ENCODE measurements around the gene UXS1. TPM values are rescaled to one million over a fixed set of nuclear protein-coding genes. Genes with fewer than 3 reads are reported as not detected.

Gene UXS1
- polyA plus RNA-seq, 1 of the 3 experiments (the other 2 are of a cell fraction): 55.9 TPM

GRCh38 chr2:106167067-106167466 lies 27.0 kb downstream of the UXS1 start:
- ChIA-PET CTCF (interaction anchor here (1.2 to 1.4 kb wide), 2 partner anchors 15 to 28 kb away, joined by 4 to 5 read pairs; no protein-coding TSS in a partner anchor), POLR2A (no interaction called here)
- Histone ChIP-seq H3K27me3 (ENCODE audit: insufficient read depth) (no peaks in the 10 kb centered on the region), H3K36me3 (replicated peaks in 1 of 2; ENCODE audit: control insufficient read depth in 1 of 2, insufficient read depth in 2 of 2, low read length in 1 of 2) (no peaks in the 10 kb centered on the region), H2AFZ (ENCODE audit: low read depth) (no peak overlapping the region), H3K9me3 (no peaks in the 10 kb centered on the region), H3K9ac (no peak overlapping the region), H3F3A (replicated peaks; ENCODE audit: insufficient read depth) (no peaks in the 10 kb centered on the region), H4K20me1 (ENCODE audit: insufficient read depth) (no peaks in the 10 kb centered on the region), H3K79me2 (ENCODE audit: insufficient read depth) (peaks cover 11% of the 10 kb centered on the region; the same call in 1 of the 2 replicates), H3K9me2 (no peaks in the 10 kb centered on the region), H3K27ac (ENCODE audit: low read depth in 2 of 2, low read length in 1 of 2) (no peak overlapping the region), H3K4me3 (ENCODE audit: low read depth in 2 of 2, low read length in 1 of 2) (no peak overlapping the region), H3K4me2 (no peak overlapping the region), H3K4me1 (ENCODE audit: control insufficient read depth in 1 of 2, insufficient read depth in 2 of 2, low read depth in 1 of 2, low read length in 1 of 2) (no peaks in the 10 kb centered on the region; a peak in 2 of 4 replicates)
- DNase-seq: no peak
- WGBS (ENCODE audit: low lambda C conversion rate): 100% methylated on average over 3 of the region's 5 CpGs
- TF ChIP-seq JUND (IDR thresholded peaks at IDR 0.05): no peak
- TF ChIP-seq REST (IDR thresholded peaks at IDR 0.05; ENCODE audit: low read depth, low read length): no peak
- TF ChIP-seq FOXM1 (IDR thresholded peaks at IDR 0.05; ENCODE audit: low read depth): no peak
- TF ChIP-seq GATA2 (CRISPR knock-in tag; IDR thresholded peaks at IDR 0.05): no peak
- TF ChIP-seq MEF2A (IDR thresholded peaks at IDR 0.05; ENCODE audit: borderline replicate concordance, low read depth): no peak
- TF ChIP-seq ELF1 (IDR thresholded peaks at IDR 0.05): no peak
- TF ChIP-seq EZH2phosphoT487 (IDR thresholded peaks at IDR 0.05; ENCODE audit: borderline replicate concordance, low read depth): no peak

- Histone ChIP-seq H3K36me3 (replicated peaks in 1 of 2; ENCODE audit: control insufficient read depth in 1 of 2, insufficient read depth in 2 of 2, low read length in 1 of 2) (peaks cover under 1 to 4% of the 10 kb centered on the region in 2 experiments), H3K27ac (ENCODE audit: low read depth in 2 of 2, low read length in 1 of 2) (no peak overlapping the region), H3K4me2 (no peak overlapping the region), H3K4me3 (ENCODE audit: low read depth in 2 of 2, low read length in 1 of 2) (no peak overlapping the region), H3K27me3 (ENCODE audit: insufficient read depth) (no peaks in the 10 kb centered on the region), H3K79me2 (ENCODE audit: insufficient read depth) (peaks cover 11% of the 10 kb centered on the region; the same call in 1 of the 2 replicates), H3K9me2 (no peaks in the 10 kb centered on the region), H3K9me3 (no peaks in the 10 kb centered on the region), H2AFZ (ENCODE audit: low read depth) (no peak overlapping the region), H3K4me1 (ENCODE audit: control insufficient read depth in 1 of 2, insufficient read depth in 2 of 2, low read depth in 1 of 2, low read length in 1 of 2) (no peaks in the 10 kb centered on the region; a peak in 2 of 4 replicates), H4K20me1 (ENCODE audit: insufficient read depth) (no peaks in the 10 kb centered on the region), H3K9ac (no peak overlapping the region), H3F3A (replicated peaks; ENCODE audit: insufficient read depth) (no peaks in the 10 kb centered on the region)
- POLR2A ChIA-PET: no interaction called here
- CTCF ChIA-PET: interaction anchor here (1.2 kb wide), 1 partner anchor 12 kb away, joined by 3 read pairs; no protein-coding TSS in a partner anchor
- DNase-seq: no peak
- 79% methylated on average over 6 of the region's 6 CpGs for WGBS (ENCODE audit: low lambda C conversion rate)
- no peak for TF ChIP-seq USF1 (IDR thresholded peaks at IDR 0.05; ENCODE audit: borderline replicate concordance, low read depth)
- TF ChIP-seq REST (IDR thresholded peaks at IDR 0.05; ENCODE audit: low read depth, low read length): no peak
- TF ChIP-seq TAF1 (IDR thresholded peaks at IDR 0.05; ENCODE audit: borderline replicate concordance, low read depth, low read length): no peak
- TF ChIP-seq SMC3 (IDR thresholded peaks at IDR 0.05; ENCODE audit: low read depth, low read length): no peak
- no peak for TF ChIP-seq PBX3 (IDR thresholded peaks at IDR 0.05)
- no peak for TF ChIP-seq IRF3 (IDR thresholded peaks at IDR 0.05; ENCODE audit: low read depth, low read length)
- TF ChIP-seq FOXM1 (IDR thresholded peaks at IDR 0.05; ENCODE audit: low read depth): no peak
- no peak for TF ChIP-seq TEAD4 (IDR thresholded peaks at IDR 0.05; ENCODE audit: borderline replicate concordance, insufficient read depth)
- TF ChIP-seq TCF12 (IDR thresholded peaks at IDR 0.05): no peak
- TF ChIP-seq NRF1 (IDR thresholded peaks at IDR 0.05; ENCODE audit: low read depth, low read length): no peak
- no peak for TF ChIP-seq RAD21 (IDR thresholded peaks at IDR 0.05; ENCODE audit: low read length)
- no peak for TF ChIP-seq POLR2AphosphoS5 (IDR thresholded peaks at IDR 0.05; ENCODE audit: low read depth, low read length)
- TF ChIP-seq YY1 (IDR thresholded peaks at IDR 0.05; ENCODE audit: low read depth): no peak
- TF ChIP-seq FOXJ3 (CRISPR knock-in tag; IDR thresholded peaks at IDR 0.05): no peak
Observed at GRCh38 chr2:106165561-106165960, 28.5 kb downstream of the UXS1 start.
